IMR-90 (cell line): ENCODE data around the gene TBCE. TPM values are rescaled to one million over a fixed set of nuclear protein-coding genes. Genes with fewer than 3 reads are reported as not detected.

ENCODE experiments used
- ATAC-seq: fragments of 200-7000 bp; cut with Tn5 transposase; 2 replicates; pipeline ENCODE4 v1.9.1; 2020; ENCODE audit warnings: low read depth, mild to moderate bottlenecking, moderate library complexity
- BruUV-seq: library from RNA; stranded (reverse); fragments of 400-500 nt; replicated peaks from 2 replicates; lab custom pipeline; 2021; lab: Mats Ljungman, UMichigan
- CTCF ChIA-PET: fragments of 300-600 bp; formaldehyde crosslinking; extraction: SDS; loops from one replicate; lab custom pipeline; 2021; ENCODE audit warnings: antibody characterized with exemption; lab: Yijun Ruan, JAX
- POLR2A ChIA-PET: fragments of 300-600 bp; sonication (Branson Sonifier 250); formaldehyde crosslinking; loops from one replicate; lab custom pipeline; 2022; ENCODE audit warnings: antibody characterized with exemption; ENCODE audit not compliant: unreplicated experiment; lab: Charles Lee
- DNase-seq: peaks from one replicate; pipeline ENCODE4 v3.0.0; 2013
- H2AFZ ChIP-seq: replicated peaks from 2 replicates; pipeline ENCODE3; 2013; ENCODE audit warnings: low read length, mild to moderate bottlenecking; ENCODE audit not compliant: poor library complexity
- H2AK5ac ChIP-seq: 2 replicates; pipeline ENCODE4 v1.6.1; 2013; ENCODE audit warnings: low read depth, low read length, inconsistent platforms
- H2AK9ac ChIP-seq: replicated peaks from 2 replicates; pipeline ENCODE3; 2013; ENCODE audit warnings: mild to moderate bottlenecking, low read depth, low read length, moderate library complexity; ENCODE audit not compliant: poor library complexity
- H2BK120ac ChIP-seq: 2 replicates; pipeline ENCODE4 v1.6.1; 2013; ENCODE audit warnings: low read depth, low read length, inconsistent platforms
- H2BK15ac ChIP-seq: 3 replicates; pipeline ENCODE4 v1.6.1; 2013; ENCODE audit warnings: low read depth, low read length, inconsistent platforms
- H2BK20ac ChIP-seq: 2 replicates; pipeline ENCODE4 v1.6.1; 2013; ENCODE audit warnings: low read depth, mild to moderate bottlenecking, inconsistent platforms, low read length, moderate library complexity
- H2BK5ac ChIP-seq: 2 replicates; pipeline ENCODE4 v1.6.1; 2013; ENCODE audit warnings: mild to moderate bottlenecking, low read depth, low read length, inconsistent platforms; ENCODE audit not compliant: poor library complexity, severe bottlenecking
- H3K14ac ChIP-seq: replicated peaks from 2 replicates; pipeline ENCODE4 v1.6.1; 2013; ENCODE audit warnings: low read depth, low read length, inconsistent platforms
- H3K18ac ChIP-seq: 2 replicates; pipeline ENCODE4 v1.6.1; 2013; ENCODE audit warnings: low read depth, low read length, control low read depth
- H3K23ac ChIP-seq: 2 replicates; pipeline ENCODE4 v1.6.1; 2013; ENCODE audit warnings: low read depth, low read length, inconsistent platforms
- H3K27ac ChIP-seq: 2 replicates; pipeline ENCODE4 v1.5.1; 2013; ENCODE audit warnings: mild to moderate bottlenecking, control low read depth, low read length; ENCODE audit not compliant: insufficient read depth
- H3K27me3 ChIP-seq: 2 replicates; pipeline ENCODE4 v1.6.1; 2013; ENCODE audit warnings: low read length; ENCODE audit not compliant: control insufficient read depth, insufficient read depth
- H3K36me3 ChIP-seq: 2 replicates; pipeline ENCODE4 v1.6.1; 2013; ENCODE audit warnings: low read length, mixed read lengths; ENCODE audit not compliant: control insufficient read depth, insufficient read depth
- H3K4ac ChIP-seq: 2 replicates; pipeline ENCODE4 v1.6.1; 2013; ENCODE audit warnings: low read depth, low read length, inconsistent platforms
- H3K4me1 ChIP-seq: 2 replicates; pipeline ENCODE4 v1.6.1; 2013; ENCODE audit warnings: low read length, mixed read lengths; ENCODE audit not compliant: control insufficient read depth, insufficient read depth
- H3K4me2 ChIP-seq: 2 replicates; pipeline ENCODE4 v1.6.1; 2013; ENCODE audit warnings: low read depth, mild to moderate bottlenecking, control low read depth, low read length, moderate library complexity
- H3K4me3 ChIP-seq: 2 replicates; pipeline ENCODE4 v1.5.1; 2013; ENCODE audit warnings: low read depth, mild to moderate bottlenecking, control low read depth, low read length, moderate library complexity; ENCODE audit not compliant: insufficient read depth
- H3K56ac ChIP-seq: 2 replicates; pipeline ENCODE4 v1.6.1; 2013; ENCODE audit warnings: low read length, inconsistent platforms; ENCODE audit not compliant: insufficient read depth; ENCODE audit errors: extremely low read depth
- H3K79me1 ChIP-seq, 2 experiments: 2 replicates each; pipeline ENCODE4 v1.6.1; 2013; ENCODE audit warnings: low read length in 2 of 2, inconsistent platforms in 1 of 2, low read depth in 1 of 2
- H3K9ac ChIP-seq: 2 replicates; pipeline ENCODE4 v1.6.1; 2013; ENCODE audit warnings: low read depth, low read length, control low read depth
- H3K9me1 ChIP-seq: 2 replicates; pipeline ENCODE4 v1.6.1; 2013; ENCODE audit warnings: low read length, inconsistent platforms; ENCODE audit not compliant: insufficient read depth
- H3K9me3 ChIP-seq: 2 replicates; pipeline ENCODE4 v1.6.1; 2013; ENCODE audit warnings: low read length; ENCODE audit not compliant: control insufficient read depth, insufficient read depth
- H4K20me1 ChIP-seq: 2 replicates; pipeline ENCODE4 v1.6.1; 2013; ENCODE audit warnings: low read length, inconsistent platforms; ENCODE audit not compliant: insufficient read depth
- H4K5ac ChIP-seq: 2 replicates; pipeline ENCODE4 v1.6.1; 2013; ENCODE audit warnings: mild to moderate bottlenecking, low read depth, low read length, control low read depth
- H4K8ac ChIP-seq, 2 experiments: 2 replicates each; pipeline ENCODE4 v1.6.1; 2013; ENCODE audit warnings: low read depth in 2 of 2, low read length in 2 of 2, control low read depth in 1 of 2, inconsistent platforms in 1 of 2
- H4K91ac ChIP-seq: 2 replicates; pipeline ENCODE4 v1.6.1; 2013; ENCODE audit warnings: low read depth, low read length, inconsistent platforms; ENCODE audit not compliant: insufficient read depth
- BHLHE40 ChIP-seq: fragments of 150-350 bp; IDR thresholded peaks from 2 replicates; pipeline ENCODE4 v1.6.1; 2016; ENCODE audit warnings: mild to moderate bottlenecking, low read depth, low read length
- CEBPB ChIP-seq: IDR thresholded peaks from 2 replicates; pipeline ENCODE4 v1.6.1; 2012; ENCODE audit warnings: low read depth, low read length, improper control_type of control experiment
- CHD1 ChIP-seq: IDR thresholded peaks from 2 replicates; pipeline ENCODE4 v1.6.1; 2012; ENCODE audit warnings: low read depth, low read length, improper control_type of control experiment
- FOS ChIP-seq: fragments of 150-350 bp; IDR thresholded peaks from 2 replicates; pipeline ENCODE4 v1.6.1; 2016; ENCODE audit warnings: low read depth, low read length
- MAFK ChIP-seq: IDR thresholded peaks from 2 replicates; pipeline ENCODE4 v1.6.1; 2012; ENCODE audit warnings: low read depth, low read length, improper control_type of control experiment
- MAZ ChIP-seq: IDR thresholded peaks from 2 replicates; pipeline ENCODE4 v1.6.1; 2012; ENCODE audit warnings: low read depth, mild to moderate bottlenecking, low read length, improper control_type of control experiment, moderate library complexity, borderline replicate concordance
- NFE2L2 ChIP-seq: fragments of 150-350 bp; IDR thresholded peaks from 2 replicates; pipeline ENCODE4 v1.6.1; 2016; ENCODE audit warnings: low read depth, mild to moderate bottlenecking, low read length
- POLR2A ChIP-seq: IDR thresholded peaks from 2 replicates; pipeline ENCODE4 v1.6.1; 2012; ENCODE audit warnings: mild to moderate bottlenecking, low read depth, low read length
- RCOR1 ChIP-seq: IDR thresholded peaks from 2 replicates; pipeline ENCODE4 v1.6.1; 2012; ENCODE audit warnings: mild to moderate bottlenecking, low read length, improper control_type of control experiment; ENCODE audit not compliant: insufficient replicate concordance
- RFX5 ChIP-seq: IDR thresholded peaks from 2 replicates; pipeline ENCODE4 v1.8.0; 2012; ENCODE audit warnings: low read depth, mild to moderate bottlenecking, low read length, moderate library complexity
- SMC3 ChIP-seq: fragments of 150-350 bp; IDR thresholded peaks from 2 replicates; pipeline ENCODE4 v1.6.1; 2016; ENCODE audit warnings: low read depth, mild to moderate bottlenecking, antibody characterized with exemption, low read length, moderate library complexity
- WGBS, 2 experiments: methylation state at CpG; one replicate each; pipeline versions ENCODE4 v1.1.5 to v1.1.7; 2013; ENCODE audit warnings: missing lambda C conversion rate in 2 of 2; ENCODE audit not compliant: insufficient read length in 1 of 2; ENCODE audit errors: extremely low coverage in 2 of 2; 5-methylcytosine and 5-hydroxymethylcytosine counted together
- dilution Hi-C: fragments of 300-500 bp; cut with HindIII; formaldehyde crosslinking; loops from one replicate; pipeline ENCODE4 v1.14.3; 2018; ENCODE audit warnings: low sequenced_read_pairs; ENCODE audit not compliant: unreplicated experiment
- in situ Hi-C: fragments of 300-500 bp; cut with MboI; formaldehyde crosslinking; loops from 3 replicates; pipeline ENCODE4 v1.14.3; 2019; ENCODE audit warnings: low sequenced_read_pairs, inconsistent platforms, mixed read lengths
- intact Hi-C: fragments of 100-400 bp; cut with micrococcal nuclease; formaldehyde crosslinking; loops from 2 replicates; pipeline ENCODE4 v1.10.0; 2022
- polyA plus RNA-seq, 3 experiments: library from polyadenylated mRNA; depleted of rRNA; stranded (reverse); fragments of >200 nt; gene quantifications; 2 replicates each; pipeline ENCODE4 v1.2.3, GENCODE V29; 2012; ENCODE audit warnings: low replicate concordance in 1 of 3
- total RNA-seq: library from RNA; depleted of rRNA; stranded (reverse); fragments of >200 nt; gene quantifications from 2 replicates; pipeline ENCODE4 v1.2.3, GENCODE V29; 2012
- TF ChIP-seq, protein P1 (sequence below): conservative IDR thresholded peaks from 2 replicates; pipeline ENCODE4 v1.5.1; 2012; ENCODE audit warnings: mild to moderate bottlenecking, low read depth, low read length, improper control_type of control experiment
- TF ChIP-seq, protein P2 (sequence below): fragments of 150-350 bp; IDR thresholded peaks from 2 replicates; pipeline ENCODE4 v1.6.1; 2017; ENCODE audit warnings: mild to moderate bottlenecking, antibody characterized with exemption, low read length, low read depth
- TF ChIP-seq, protein P3 (sequence below): fragments of 150-350 bp; IDR thresholded peaks from 2 replicates; pipeline ENCODE4 v1.6.1; 2016; ENCODE audit warnings: low read depth, mild to moderate bottlenecking, low read length, moderate library complexity, borderline replicate concordance

The TBCE gene
- total and polyA plus RNA-seq, 2 of the 4 experiments (the other 2 are of a cell fraction): 25.3 to 26.7 TPM

DNA sequence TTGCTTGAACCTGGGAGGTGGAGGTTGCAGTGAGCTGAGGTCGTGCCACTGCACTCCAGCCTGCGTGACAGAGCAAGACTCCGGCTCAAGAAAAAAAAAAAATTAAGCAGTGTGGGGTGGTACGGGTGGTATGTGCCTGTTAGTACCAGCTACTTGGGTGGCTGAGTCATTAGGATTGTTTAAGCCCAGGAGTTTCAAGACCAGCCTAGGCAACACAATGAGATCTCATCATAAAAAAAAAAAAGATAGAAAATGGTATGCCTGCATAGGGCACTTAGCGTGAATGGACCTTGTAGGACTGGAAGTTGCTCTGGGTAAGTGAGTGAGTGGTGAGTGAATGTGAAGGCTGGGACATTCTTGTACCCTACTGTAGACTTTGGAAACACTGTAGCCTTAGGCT, 37.0 kb downstream of the TBCE start:
- WGBS, 2 experiments: no CpG with 5 or more reads among the region's 5 CpGs

More for the DNA sequence above, 37.0 kb downstream of the TBCE start:
- Histone ChIP-seq H3K27ac (no peak overlapping the region), H3K9me3 (no peaks in the 10 kb centered on the region), H3K36me3 (no peaks in the 10 kb centered on the region), H3K14ac (no peak overlapping the region), H3K4me3 (no peak overlapping the region), H2BK15ac (no peak overlapping the region), H4K8ac (no peak overlapping the region), H2BK5ac (no peak overlapping the region), H3K9ac (no peak overlapping the region), H3K27me3 (no peaks in the 10 kb centered on the region), H3K4me2 (no peak overlapping the region), H2AFZ (no peak overlapping the region), H3K9me1 (peaks cover 2% of the 10 kb centered on the region), H3K79me1 (peaks cover 13 to 58% of the 10 kb centered on the region in 2 experiments), H2BK120ac (no peak overlapping the region), H3K4ac (no peak overlapping the region), H4K91ac (no peak overlapping the region), H2BK20ac (no peak overlapping the region), H3K4me1 (peaks cover 2% of the 10 kb centered on the region), H3K56ac (no peak overlapping the region), H3K18ac (no peak overlapping the region), H4K20me1 (peaks cover 11% of the 10 kb centered on the region), H4K5ac (no peak overlapping the region), H2AK5ac (no peak overlapping the region), H3K23ac (no peak overlapping the region), H2AK9ac (no peak overlapping the region)
- dilution Hi-C loops: no loop called here
- DNase-seq: no peak
- CTCF ChIA-PET: interaction anchor here (0.8 kb wide), 1 partner anchor 13 kb away, joined by 3 read pairs; no protein-coding TSS in a partner anchor
- peak; percentile 31 for ATAC-seq
- in situ Hi-C loops: no loop called here
- BruUV-seq: no TSS peak
- TF ChIP-seq RFX5 (no peak), SMC3 (no peak), MAFK (no peak), RCOR1 (no peak), POLR2A (no peak), CEBPB (no peak), NFE2L2 (no peak), CHD1 (no peak), BHLHE40 (no peak), MAZ (no peak), FOS (no peak)
- TF ChIP-seq, protein P1, sequence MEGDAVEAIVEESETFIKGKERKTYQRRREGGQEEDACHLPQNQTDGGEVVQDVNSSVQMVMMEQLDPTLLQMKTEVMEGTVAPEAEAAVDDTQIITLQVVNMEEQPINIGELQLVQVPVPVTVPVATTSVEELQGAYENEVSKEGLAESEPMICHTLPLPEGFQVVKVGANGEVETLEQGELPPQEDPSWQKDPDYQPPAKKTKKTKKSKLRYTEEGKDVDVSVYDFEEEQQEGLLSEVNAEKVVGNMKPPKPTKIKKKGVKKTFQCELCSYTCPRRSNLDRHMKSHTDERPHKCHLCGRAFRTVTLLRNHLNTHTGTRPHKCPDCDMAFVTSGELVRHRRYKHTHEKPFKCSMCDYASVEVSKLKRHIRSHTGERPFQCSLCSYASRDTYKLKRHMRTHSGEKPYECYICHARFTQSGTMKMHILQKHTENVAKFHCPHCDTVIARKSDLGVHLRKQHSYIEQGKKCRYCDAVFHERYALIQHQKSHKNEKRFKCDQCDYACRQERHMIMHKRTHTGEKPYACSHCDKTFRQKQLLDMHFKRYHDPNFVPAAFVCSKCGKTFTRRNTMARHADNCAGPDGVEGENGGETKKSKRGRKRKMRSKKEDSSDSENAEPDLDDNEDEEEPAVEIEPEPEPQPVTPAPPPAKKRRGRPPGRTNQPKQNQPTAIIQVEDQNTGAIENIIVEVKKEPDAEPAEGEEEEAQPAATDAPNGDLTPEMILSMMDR: no peak
- TF ChIP-seq, protein P2, sequence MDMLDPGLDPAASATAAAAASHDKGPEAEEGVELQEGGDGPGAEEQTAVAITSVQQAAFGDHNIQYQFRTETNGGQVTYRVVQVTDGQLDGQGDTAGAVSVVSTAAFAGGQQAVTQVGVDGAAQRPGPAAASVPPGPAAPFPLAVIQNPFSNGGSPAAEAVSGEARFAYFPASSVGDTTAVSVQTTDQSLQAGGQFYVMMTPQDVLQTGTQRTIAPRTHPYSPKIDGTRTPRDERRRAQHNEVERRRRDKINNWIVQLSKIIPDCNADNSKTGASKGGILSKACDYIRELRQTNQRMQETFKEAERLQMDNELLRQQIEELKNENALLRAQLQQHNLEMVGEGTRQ: no peak
- TF ChIP-seq, protein P3, sequence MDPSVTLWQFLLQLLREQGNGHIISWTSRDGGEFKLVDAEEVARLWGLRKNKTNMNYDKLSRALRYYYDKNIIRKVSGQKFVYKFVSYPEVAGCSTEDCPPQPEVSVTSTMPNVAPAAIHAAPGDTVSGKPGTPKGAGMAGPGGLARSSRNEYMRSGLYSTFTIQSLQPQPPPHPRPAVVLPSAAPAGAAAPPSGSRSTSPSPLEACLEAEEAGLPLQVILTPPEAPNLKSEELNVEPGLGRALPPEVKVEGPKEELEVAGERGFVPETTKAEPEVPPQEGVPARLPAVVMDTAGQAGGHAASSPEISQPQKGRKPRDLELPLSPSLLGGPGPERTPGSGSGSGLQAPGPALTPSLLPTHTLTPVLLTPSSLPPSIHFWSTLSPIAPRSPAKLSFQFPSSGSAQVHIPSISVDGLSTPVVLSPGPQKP: no peak
- POLR2A ChIA-PET: no interaction called here
- intact Hi-C loops: no loop called here
